HEK293 (cell line): ENCODE results near the gene ITPRIPL2.

Experiments
- CTCF ChIA-PET: fragments of 350-600 bp; formaldehyde crosslinking; extraction: SDS; loops from one replicate; lab custom pipeline; 2021; ENCODE audit warnings: antibody characterized with exemption; lab: Yijun Ruan, JAX
- POLR2A ChIA-PET: fragments of 300-600 bp; formaldehyde crosslinking; extraction: SDS; loops from one replicate; lab custom pipeline; 2020; ENCODE audit warnings: antibody characterized with exemption, inconsistent platforms; lab: Yijun Ruan, JAX
- H3K27ac ChIP-seq: fragments of 200-500 bp; sonication (Bioruptor generic); 2 replicates; pipeline ENCODE4 v1.5.1; 2014; ENCODE audit warnings: low read depth, low read length, control low read depth, inconsistent platforms; ENCODE audit errors: extremely low read depth
- H3K36me3 ChIP-seq, 2 experiments: fragments of 200-500 bp in 1 of 2; sonication (Bioruptor generic) in 1 of 2; 1 replicate in 1 of 2; 2 replicates in 1 of 2; pipeline ENCODE4 v1.5.1; 2014 to 2017; ENCODE audit warnings: inconsistent platforms in 2 of 2, low read length in 2 of 2; ENCODE audit not compliant: control insufficient read depth in 2 of 2, insufficient read depth in 1 of 2
- H3K4me1 ChIP-seq: fragments of 200-500 bp; sonication (Bioruptor generic); 2 replicates; pipeline ENCODE4 v1.5.1; 2014; ENCODE audit warnings: mild to moderate bottlenecking, low read length, inconsistent platforms; ENCODE audit not compliant: control insufficient read depth, insufficient read depth
- H3K4me3 ChIP-seq: 2 replicates; pipeline ENCODE4 v1.5.1; 2011; ENCODE audit warnings: low read depth, mild to moderate bottlenecking, control low read depth, low read length, moderate library complexity
- H3K9me3 ChIP-seq: fragments of 200-500 bp; sonication (Bioruptor generic); 2 replicates; pipeline ENCODE4 v1.5.1; 2014; ENCODE audit warnings: low read depth, low read length, inconsistent platforms; ENCODE audit not compliant: control insufficient read depth, insufficient read depth
- BCL11A ChIP-seq: fragments of 450-650 bp; formaldehyde crosslinking; IDR thresholded peaks from 2 replicates; pipeline ENCODE4 v1.5.1; 2016; ENCODE audit warnings: low read depth, missing biosample characterization, missing genetic modification characterization
- IKZF3 ChIP-seq: fragments of 450-650 bp; IDR thresholded peaks from 2 replicates; pipeline ENCODE4 v1.5.0; 2018; ENCODE audit warnings: missing biosample characterization, mild to moderate bottlenecking, missing genetic modification characterization, moderate library complexity
- OSR2 ChIP-seq: fragments of 450-650 bp; formaldehyde crosslinking; IDR thresholded peaks from 2 replicates; pipeline ENCODE4 v1.5.1; 2016; ENCODE audit warnings: missing biosample characterization, missing genetic modification characterization
- ZNF114 ChIP-seq: fragments of 450-650 bp; formaldehyde crosslinking; IDR thresholded peaks from 2 replicates; pipeline ENCODE4 v1.5.0; 2017; ENCODE audit warnings: missing biosample characterization, missing genetic modification characterization
- ZNF157 ChIP-seq: fragments of 450-650 bp; formaldehyde crosslinking; IDR thresholded peaks from 2 replicates; pipeline ENCODE4 v1.5.1; 2016; ENCODE audit warnings: missing biosample characterization, missing genetic modification characterization
- ZNF248 ChIP-seq: fragments of 450-650 bp; formaldehyde crosslinking; IDR thresholded peaks from 2 replicates; pipeline ENCODE4 v1.5.1; 2017; ENCODE audit warnings: missing biosample characterization, missing genetic modification characterization
- ZNF394 ChIP-seq: fragments of 450-650 bp; formaldehyde crosslinking; IDR thresholded peaks from 2 replicates; pipeline ENCODE4 v1.5.1; 2016; ENCODE audit warnings: missing biosample characterization, missing genetic modification characterization, mild to moderate bottlenecking, moderate library complexity, borderline replicate concordance
- ZNF501 ChIP-seq: fragments of 450-650 bp; formaldehyde crosslinking; IDR thresholded peaks from 2 replicates; pipeline ENCODE4 v1.5.1; 2016; ENCODE audit warnings: missing biosample characterization, missing genetic modification characterization
- ZNF76 ChIP-seq: fragments of 450-650 bp; formaldehyde crosslinking; IDR thresholded peaks from 2 replicates; pipeline ENCODE4; 2016; ENCODE audit warnings: low read depth, missing biosample characterization, missing genetic modification characterization, borderline replicate concordance
- ZNF792 ChIP-seq: fragments of 450-650 bp; formaldehyde crosslinking; IDR thresholded peaks from 2 replicates; pipeline ENCODE4 v1.5.1; 2016; ENCODE audit warnings: missing biosample characterization, missing genetic modification characterization
- TF ChIP-seq, protein P1 (sequence below): fragments of 450-650 bp; formaldehyde crosslinking; IDR thresholded peaks from 2 replicates; pipeline ENCODE4 v1.5.1; 2016; ENCODE audit warnings: missing biosample characterization, missing genetic modification characterization
- TF ChIP-seq, protein P2 (sequence below): fragments of 450-650 bp; formaldehyde crosslinking; IDR thresholded peaks from 2 replicates; pipeline ENCODE4 v1.5.0; 2017; ENCODE audit warnings: missing biosample characterization, missing genetic modification characterization, borderline replicate concordance
- TF ChIP-seq, protein P3 (sequence below): fragments of 450-650 bp; formaldehyde crosslinking; IDR thresholded peaks from 2 replicates; pipeline ENCODE4 v1.5.1; 2017; ENCODE audit warnings: missing biosample characterization, missing genetic modification characterization
- TF ChIP-seq, protein P4 (sequence below): fragments of 450-650 bp; IDR thresholded peaks from 2 replicates; pipeline ENCODE4 v1.5.1; 2018; ENCODE audit warnings: missing biosample characterization, missing genetic modification characterization
- TF ChIP-seq, protein P5 (sequence below): fragments of 450-650 bp; formaldehyde crosslinking; IDR thresholded peaks from 2 replicates; pipeline ENCODE4 v1.5.1; 2017; ENCODE audit warnings: missing biosample characterization, missing genetic modification characterization
- TF ChIP-seq, protein P6 (sequence below): sonication (generic); formaldehyde crosslinking; IDR thresholded peaks from 2 replicates; pipeline ENCODE4 v1.8.1; 2022; ENCODE audit warnings: mild to moderate bottlenecking, moderate library complexity, missing genetic modification reagents
- TF ChIP-seq, protein P7 (sequence below): fragments of 450-650 bp; formaldehyde crosslinking; IDR thresholded peaks from 2 replicates; pipeline ENCODE4 v1.5.1; 2017; ENCODE audit warnings: missing biosample characterization, missing genetic modification characterization

ITPRIPL2 gene

DNA sequence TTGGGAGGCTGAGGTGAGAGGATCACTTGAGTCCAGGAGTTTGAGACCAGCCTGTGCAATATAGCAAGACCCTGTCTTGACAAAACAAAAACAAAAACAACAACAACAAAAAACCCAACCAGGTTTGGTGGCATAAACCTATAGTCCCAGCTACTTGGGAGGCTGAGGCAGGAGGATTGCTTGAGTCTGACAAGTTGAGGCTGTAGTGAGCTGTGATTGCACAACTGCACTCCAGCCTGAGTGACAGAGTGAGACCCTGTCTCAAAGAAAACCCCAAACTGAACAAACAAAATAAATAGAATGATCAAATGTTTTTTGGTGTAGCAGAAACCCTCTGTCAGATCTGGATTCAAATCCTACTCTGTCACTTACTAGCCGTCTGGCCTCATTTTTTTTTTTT, 38.3 kb downstream of the ITPRIPL2 start:
- Histone ChIP-seq H3K27ac (no peak overlapping the region), H3K4me1 (no peaks in the 10 kb centered on the region), H3K36me3 (no peaks in the 10 kb centered on the region), H3K9me3 (no peaks in the 10 kb centered on the region), H3K4me3 (no peak overlapping the region)
- POLR2A ChIA-PET: no interaction called here
- CTCF ChIA-PET: interaction anchor here (0.6 kb wide), 1 partner anchor 177 kb away, joined by 3 read pairs; no protein-coding TSS in a partner anchor
- TF ChIP-seq ZNF76 (tag by site-specific recombination) (no peak), ZNF114 (tag by site-specific recombination) (no peak), BCL11A (no peak), OSR2 (no peak), ZNF394 (tag by site-specific recombination) (no peak), ZNF501 (no peak), ZNF792 (tag by site-specific recombination) (no peak), IKZF3 (tag by site-specific recombination) (no peak), ZNF248 (no peak), ZNF157 (tag by site-specific recombination) (no peak)
- TF ChIP-seq, protein P1, sequence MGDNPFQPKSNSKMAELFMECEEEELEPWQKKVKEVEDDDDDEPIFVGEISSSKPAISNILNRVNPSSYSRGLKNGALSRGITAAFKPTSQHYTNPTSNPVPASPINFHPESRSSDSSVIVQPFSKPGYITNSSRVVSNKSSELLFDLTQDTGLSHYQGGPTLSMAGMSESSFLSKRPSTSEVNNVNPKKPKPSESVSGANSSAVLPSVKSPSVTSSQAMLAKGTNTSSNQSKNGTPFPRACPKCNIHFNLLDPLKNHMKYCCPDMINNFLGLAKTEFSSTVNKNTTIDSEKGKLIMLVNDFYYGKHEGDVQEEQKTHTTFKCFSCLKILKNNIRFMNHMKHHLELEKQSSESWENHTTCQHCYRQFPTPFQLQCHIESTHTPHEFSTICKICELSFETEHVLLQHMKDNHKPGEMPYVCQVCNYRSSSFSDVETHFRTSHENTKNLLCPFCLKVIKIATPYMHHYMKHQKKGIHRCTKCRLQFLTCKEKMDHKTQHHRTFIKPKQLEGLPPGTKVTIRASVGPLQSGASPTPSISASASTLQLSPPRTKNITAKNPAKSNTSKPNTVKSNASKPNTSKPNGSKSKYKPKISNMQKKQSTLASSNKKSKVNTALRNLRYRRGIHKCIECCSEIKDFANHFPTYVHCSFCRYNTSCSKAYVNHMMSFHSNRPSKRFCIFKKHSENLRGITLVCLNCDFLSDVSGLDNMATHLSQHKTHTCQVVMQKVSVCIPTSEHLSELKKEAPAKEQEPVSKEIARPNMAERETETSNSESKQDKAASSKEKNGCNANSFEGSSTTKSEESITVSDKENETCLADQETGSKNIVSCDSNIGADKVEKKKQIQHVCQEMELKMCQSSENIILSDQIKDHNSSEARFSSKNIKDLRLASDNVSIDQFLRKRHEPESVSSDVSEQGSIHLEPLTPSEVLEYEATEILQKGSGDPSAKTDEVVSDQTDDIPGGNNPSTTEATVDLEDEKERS (tag by site-specific recombination): no peak
- TF ChIP-seq, protein P2, sequence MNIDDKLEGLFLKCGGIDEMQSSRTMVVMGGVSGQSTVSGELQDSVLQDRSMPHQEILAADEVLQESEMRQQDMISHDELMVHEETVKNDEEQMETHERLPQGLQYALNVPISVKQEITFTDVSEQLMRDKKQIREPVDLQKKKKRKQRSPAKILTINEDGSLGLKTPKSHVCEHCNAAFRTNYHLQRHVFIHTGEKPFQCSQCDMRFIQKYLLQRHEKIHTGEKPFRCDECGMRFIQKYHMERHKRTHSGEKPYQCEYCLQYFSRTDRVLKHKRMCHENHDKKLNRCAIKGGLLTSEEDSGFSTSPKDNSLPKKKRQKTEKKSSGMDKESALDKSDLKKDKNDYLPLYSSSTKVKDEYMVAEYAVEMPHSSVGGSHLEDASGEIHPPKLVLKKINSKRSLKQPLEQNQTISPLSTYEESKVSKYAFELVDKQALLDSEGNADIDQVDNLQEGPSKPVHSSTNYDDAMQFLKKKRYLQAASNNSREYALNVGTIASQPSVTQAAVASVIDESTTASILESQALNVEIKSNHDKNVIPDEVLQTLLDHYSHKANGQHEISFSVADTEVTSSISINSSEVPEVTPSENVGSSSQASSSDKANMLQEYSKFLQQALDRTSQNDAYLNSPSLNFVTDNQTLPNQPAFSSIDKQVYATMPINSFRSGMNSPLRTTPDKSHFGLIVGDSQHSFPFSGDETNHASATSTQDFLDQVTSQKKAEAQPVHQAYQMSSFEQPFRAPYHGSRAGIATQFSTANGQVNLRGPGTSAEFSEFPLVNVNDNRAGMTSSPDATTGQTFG: no peak
- TF ChIP-seq, protein P3, sequence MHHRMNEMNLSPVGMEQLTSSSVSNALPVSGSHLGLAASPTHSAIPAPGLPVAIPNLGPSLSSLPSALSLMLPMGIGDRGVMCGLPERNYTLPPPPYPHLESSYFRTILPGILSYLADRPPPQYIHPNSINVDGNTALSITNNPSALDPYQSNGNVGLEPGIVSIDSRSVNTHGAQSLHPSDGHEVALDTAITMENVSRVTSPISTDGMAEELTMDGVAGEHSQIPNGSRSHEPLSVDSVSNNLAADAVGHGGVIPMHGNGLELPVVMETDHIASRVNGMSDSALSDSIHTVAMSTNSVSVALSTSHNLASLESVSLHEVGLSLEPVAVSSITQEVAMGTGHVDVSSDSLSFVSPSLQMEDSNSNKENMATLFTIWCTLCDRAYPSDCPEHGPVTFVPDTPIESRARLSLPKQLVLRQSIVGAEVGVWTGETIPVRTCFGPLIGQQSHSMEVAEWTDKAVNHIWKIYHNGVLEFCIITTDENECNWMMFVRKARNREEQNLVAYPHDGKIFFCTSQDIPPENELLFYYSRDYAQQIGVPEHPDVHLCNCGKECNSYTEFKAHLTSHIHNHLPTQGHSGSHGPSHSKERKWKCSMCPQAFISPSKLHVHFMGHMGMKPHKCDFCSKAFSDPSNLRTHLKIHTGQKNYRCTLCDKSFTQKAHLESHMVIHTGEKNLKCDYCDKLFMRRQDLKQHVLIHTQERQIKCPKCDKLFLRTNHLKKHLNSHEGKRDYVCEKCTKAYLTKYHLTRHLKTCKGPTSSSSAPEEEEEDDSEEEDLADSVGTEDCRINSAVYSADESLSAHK (tag by site-specific recombination): no peak
- TF ChIP-seq, protein P4, sequence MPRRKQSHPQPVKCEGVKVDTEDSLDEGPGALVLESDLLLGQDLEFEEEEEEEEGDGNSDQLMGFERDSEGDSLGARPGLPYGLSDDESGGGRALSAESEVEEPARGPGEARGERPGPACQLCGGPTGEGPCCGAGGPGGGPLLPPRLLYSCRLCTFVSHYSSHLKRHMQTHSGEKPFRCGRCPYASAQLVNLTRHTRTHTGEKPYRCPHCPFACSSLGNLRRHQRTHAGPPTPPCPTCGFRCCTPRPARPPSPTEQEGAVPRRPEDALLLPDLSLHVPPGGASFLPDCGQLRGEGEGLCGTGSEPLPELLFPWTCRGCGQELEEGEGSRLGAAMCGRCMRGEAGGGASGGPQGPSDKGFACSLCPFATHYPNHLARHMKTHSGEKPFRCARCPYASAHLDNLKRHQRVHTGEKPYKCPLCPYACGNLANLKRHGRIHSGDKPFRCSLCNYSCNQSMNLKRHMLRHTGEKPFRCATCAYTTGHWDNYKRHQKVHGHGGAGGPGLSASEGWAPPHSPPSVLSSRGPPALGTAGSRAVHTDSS (tag by site-specific recombination): no peak
- TF ChIP-seq, protein P5, sequence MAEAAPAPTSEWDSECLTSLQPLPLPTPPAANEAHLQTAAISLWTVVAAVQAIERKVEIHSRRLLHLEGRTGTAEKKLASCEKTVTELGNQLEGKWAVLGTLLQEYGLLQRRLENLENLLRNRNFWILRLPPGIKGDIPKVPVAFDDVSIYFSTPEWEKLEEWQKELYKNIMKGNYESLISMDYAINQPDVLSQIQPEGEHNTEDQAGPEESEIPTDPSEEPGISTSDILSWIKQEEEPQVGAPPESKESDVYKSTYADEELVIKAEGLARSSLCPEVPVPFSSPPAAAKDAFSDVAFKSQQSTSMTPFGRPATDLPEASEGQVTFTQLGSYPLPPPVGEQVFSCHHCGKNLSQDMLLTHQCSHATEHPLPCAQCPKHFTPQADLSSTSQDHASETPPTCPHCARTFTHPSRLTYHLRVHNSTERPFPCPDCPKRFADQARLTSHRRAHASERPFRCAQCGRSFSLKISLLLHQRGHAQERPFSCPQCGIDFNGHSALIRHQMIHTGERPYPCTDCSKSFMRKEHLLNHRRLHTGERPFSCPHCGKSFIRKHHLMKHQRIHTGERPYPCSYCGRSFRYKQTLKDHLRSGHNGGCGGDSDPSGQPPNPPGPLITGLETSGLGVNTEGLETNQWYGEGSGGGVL (tag by site-specific recombination): no peak
- TF ChIP-seq, protein P6, sequence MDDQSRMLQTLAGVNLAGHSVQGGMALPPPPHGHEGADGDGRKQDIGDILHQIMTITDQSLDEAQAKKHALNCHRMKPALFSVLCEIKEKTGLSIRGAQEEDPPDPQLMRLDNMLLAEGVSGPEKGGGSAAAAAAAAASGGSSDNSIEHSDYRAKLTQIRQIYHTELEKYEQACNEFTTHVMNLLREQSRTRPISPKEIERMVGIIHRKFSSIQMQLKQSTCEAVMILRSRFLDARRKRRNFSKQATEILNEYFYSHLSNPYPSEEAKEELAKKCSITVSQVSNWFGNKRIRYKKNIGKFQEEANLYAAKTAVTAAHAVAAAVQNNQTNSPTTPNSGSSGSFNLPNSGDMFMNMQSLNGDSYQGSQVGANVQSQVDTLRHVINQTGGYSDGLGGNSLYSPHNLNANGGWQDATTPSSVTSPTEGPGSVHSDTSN (CRISPR knock-in tag): no peak
- TF ChIP-seq, protein P7, sequence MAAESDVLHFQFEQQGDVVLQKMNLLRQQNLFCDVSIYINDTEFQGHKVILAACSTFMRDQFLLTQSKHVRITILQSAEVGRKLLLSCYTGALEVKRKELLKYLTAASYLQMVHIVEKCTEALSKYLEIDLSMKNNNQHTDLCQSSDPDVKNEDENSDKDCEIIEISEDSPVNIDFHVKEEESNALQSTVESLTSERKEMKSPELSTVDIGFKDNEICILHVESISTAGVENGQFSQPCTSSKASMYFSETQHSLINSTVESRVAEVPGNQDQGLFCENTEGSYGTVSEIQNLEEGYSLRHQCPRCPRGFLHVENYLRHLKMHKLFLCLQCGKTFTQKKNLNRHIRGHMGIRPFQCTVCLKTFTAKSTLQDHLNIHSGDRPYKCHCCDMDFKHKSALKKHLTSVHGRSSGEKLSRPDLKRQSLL (tag by site-specific recombination): no peak
